Thyroid gland (tissue), 4 donors: ENCODE results near the gene COX10. TPM values are rescaled to one million over a fixed set of nuclear protein-coding genes. Genes with fewer than 3 reads are reported as not detected.

Experiments
- DNase-seq, 2 donors: peaks; one replicate each; pipeline ENCODE4 v3.0.0-alpha.2; 2019
- H3K27ac ChIP-seq, 3 donors: fragments of 200-600 bp; sonication (generic); 1 replicate in 2 of 3; 2 replicates in 1 of 3; pipeline ENCODE4 v1.5.1; 2016 to 2019; ENCODE audit warnings: mild to moderate bottlenecking in 1 of 3, moderate library complexity in 1 of 3
- H3K27me3 ChIP-seq: fragments of 200-600 bp; sonication (generic); one replicate; pipeline ENCODE4 v1.5.1; 2019
- H3K36me3 ChIP-seq, 2 donors: fragments of 200-600 bp; sonication (generic); one replicate each; pipeline ENCODE4 v1.5.1; 2016 to 2019
- H3K4me1 ChIP-seq, 2 donors: fragments of 200-600 bp; sonication (generic); one replicate each; pipeline ENCODE4 v1.5.1; 2017 to 2019
- H3K4me3 ChIP-seq, 3 donors: fragments of 200-600 bp; sonication (generic); replicated peaks in 1 of 3; 1 replicate in 2 of 3; 2 replicates in 1 of 3; pipeline ENCODE4 v1.5.1; 2016; ENCODE audit warnings: mild to moderate bottlenecking in 1 of 3
- H3K9me3 ChIP-seq: fragments of 200-600 bp; sonication (generic); one replicate; pipeline ENCODE4 v1.5.1; 2017
- POLR2A ChIP-seq, 2 donors: fragments of 450-650 bp; IDR thresholded peaks; one replicate each; pipeline ENCODE4 v1.6.1; 2017; ENCODE audit warnings: antibody characterized with exemption in 2 of 2, mild to moderate bottlenecking in 2 of 2, moderate library complexity in 1 of 2
- WGBS, 2 donors: methylation state at CpG; one replicate each; pipeline ENCODE4 v1.1.5; 2017; 5-methylcytosine and 5-hydroxymethylcytosine counted together
- intact Hi-C: fragments of 100-400 bp; cut with DNase I; formaldehyde crosslinking; loops from one replicate; pipeline ENCODE4 v1.15.1; 2023
- total RNA-seq, 4 donors: library from RNA; depleted of rRNA; stranded (reverse); fragments of >200 nt; gene quantifications; one replicate each; pipeline ENCODE4 v1.2.3, GENCODE V29; 2016
- TF ChIP-seq, protein P1 (sequence below), 6 experiments: fragments of 200-600 bp in 3 of 6; fragments of 450-650 bp in 3 of 6; sonication (generic) in 3 of 6; IDR thresholded peaks; one replicate each; pipeline ENCODE4 v1.5.1; 2016 to 2019; ENCODE audit warnings: antibody characterized with exemption in 6 of 6, mild to moderate bottlenecking in 2 of 6, inconsistent platforms in 1 of 6, moderate library complexity in 1 of 6

The COX10 gene
- total RNA-seq, 4 donors from 2014 or later = 33.1 to 43.5 (median 34.5) TPM

DNA sequence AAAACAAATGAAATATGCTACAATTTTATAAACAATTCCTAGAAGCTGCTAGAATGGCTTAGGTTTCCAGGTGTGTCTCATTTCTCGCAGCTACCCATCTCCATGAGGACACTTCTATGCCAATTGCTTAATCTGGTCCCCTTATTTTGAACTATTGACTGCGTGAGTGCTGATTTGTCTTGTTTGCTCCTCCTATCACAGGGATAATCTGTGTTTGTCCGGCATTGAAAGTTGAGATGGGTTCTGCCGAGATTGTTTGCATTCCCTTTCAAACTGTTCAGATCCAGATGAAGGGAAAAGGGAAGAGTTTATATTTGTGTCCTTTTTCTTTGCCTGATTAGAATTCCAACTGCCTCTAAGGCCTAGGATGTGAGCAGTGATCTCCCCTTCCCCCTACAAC, 21.7 kb upstream of the COX10 start:
- TF ChIP-seq, protein P1, sequence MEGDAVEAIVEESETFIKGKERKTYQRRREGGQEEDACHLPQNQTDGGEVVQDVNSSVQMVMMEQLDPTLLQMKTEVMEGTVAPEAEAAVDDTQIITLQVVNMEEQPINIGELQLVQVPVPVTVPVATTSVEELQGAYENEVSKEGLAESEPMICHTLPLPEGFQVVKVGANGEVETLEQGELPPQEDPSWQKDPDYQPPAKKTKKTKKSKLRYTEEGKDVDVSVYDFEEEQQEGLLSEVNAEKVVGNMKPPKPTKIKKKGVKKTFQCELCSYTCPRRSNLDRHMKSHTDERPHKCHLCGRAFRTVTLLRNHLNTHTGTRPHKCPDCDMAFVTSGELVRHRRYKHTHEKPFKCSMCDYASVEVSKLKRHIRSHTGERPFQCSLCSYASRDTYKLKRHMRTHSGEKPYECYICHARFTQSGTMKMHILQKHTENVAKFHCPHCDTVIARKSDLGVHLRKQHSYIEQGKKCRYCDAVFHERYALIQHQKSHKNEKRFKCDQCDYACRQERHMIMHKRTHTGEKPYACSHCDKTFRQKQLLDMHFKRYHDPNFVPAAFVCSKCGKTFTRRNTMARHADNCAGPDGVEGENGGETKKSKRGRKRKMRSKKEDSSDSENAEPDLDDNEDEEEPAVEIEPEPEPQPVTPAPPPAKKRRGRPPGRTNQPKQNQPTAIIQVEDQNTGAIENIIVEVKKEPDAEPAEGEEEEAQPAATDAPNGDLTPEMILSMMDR (IDR thresholded peaks at IDR 0.05) = no peak
- TF ChIP-seq POLR2A (IDR thresholded peaks at IDR 0.05) = no peak
- H3K9me3 ChIP-seq = no peaks in the 10 kb centered on the region
- intact Hi-C loops = no loop called here
- no peak overlapping the region for H3K4me3 ChIP-seq
- H3K27ac ChIP-seq = no peak overlapping the region
- 78 to 83% methylated on average over 4 of the region's 4 CpGs for WGBS, 2 donors
- no peaks in the 10 kb centered on the region for H3K36me3 ChIP-seq
- DNase-seq = no peak
- no peaks in the 10 kb centered on the region for H3K27me3 ChIP-seq
- no peaks in the 10 kb centered on the region for H3K4me1 ChIP-seq

DNA sequence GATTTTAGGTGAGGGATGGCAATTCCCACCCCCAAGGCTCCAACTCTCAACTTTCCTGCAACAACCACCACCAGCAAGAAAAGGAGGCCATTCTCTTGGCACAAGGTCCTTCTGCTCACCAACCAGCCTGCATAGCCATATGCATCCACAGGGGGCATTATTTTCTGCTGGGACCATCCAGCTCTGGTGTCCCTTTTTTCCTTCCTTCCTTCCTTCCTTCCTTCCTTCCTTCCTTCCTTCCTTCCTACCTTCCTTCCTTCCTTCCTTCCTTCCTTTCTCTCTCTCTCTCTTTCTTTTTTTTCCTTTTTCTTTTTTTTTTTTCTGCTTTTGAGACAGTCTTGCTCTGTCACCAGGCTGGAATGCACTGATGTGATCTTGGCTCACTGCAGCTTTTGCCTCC, 21.1 kb upstream of the COX10 start:
- H3K36me3 ChIP-seq = no peaks in the 10 kb centered on the region
- H3K4me1 ChIP-seq = no peaks in the 10 kb centered on the region
- H3K9me3 ChIP-seq = no peaks in the 10 kb centered on the region
- H3K27me3 ChIP-seq = no peaks in the 10 kb centered on the region
- intact Hi-C loops = no loop called here
- DNase-seq = no peak
- no peak overlapping the region for H3K27ac ChIP-seq
- TF ChIP-seq, protein P1 (IDR thresholded peaks at IDR 0.05) = peak in 2 of 6 experiments; percentile 13 to 21
- no peak for TF ChIP-seq POLR2A (IDR thresholded peaks at IDR 0.05)
- H3K4me3 ChIP-seq = no peak overlapping the region

DNA sequence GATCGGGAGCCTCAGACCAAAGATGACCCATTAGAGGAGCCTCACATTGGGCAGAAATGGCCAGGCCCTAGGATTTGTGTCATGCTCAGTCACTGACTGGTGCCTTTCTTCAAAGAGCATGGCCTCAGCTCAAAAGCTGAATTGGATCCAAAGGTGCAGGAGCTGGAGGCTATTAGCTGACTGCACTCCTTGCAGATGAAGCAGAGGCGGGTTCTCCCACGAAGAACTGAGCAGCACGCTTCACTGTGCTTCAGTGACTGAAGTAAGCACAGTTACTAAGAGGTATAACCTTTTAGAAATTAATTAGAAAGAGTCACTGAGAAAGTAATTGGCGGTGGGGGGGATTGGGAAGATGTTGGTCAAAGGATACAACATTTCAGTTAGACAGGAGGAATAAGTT, 18.7 kb upstream of the COX10 start:
- intact Hi-C loops = no loop called here
- Histone ChIP-seq H3K27me3 (no peaks in the 10 kb centered on the region), H3K27ac (no peak overlapping the region), H3K4me1 (no peaks in the 10 kb centered on the region), H3K9me3 (no peaks in the 10 kb centered on the region), H3K4me3 (no peak overlapping the region), H3K36me3 (no peaks in the 10 kb centered on the region)
- WGBS, 2 donors = 94 to 98% methylated on average over 5 of the region's 5 CpGs
- no peak for DNase-seq
- no peak for TF ChIP-seq POLR2A (IDR thresholded peaks at IDR 0.05)
- TF ChIP-seq, protein P1 (IDR thresholded peaks at IDR 0.05) = no peak

DNA sequence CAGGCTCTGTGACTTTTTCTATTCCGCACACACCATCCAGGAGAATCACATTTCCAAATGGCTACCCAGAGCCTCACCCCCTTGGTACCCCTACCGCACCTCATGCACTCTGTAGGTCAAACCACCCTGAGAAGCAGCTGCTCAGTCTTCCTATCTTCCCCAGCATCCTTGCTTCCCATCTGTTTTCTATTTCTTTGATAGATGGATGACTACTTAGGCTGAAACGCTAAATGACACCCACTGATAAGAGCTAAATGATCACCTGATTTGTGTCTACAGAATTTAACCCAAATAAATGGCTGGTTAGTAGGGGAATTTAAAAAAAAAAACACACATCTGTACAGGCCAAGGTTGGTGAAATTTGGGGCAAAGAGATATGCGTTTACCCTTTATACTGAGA, 17.6 kb upstream of the COX10 start:
- no peaks in the 10 kb centered on the region for H3K4me1 ChIP-seq
- no peak for TF ChIP-seq POLR2A (IDR thresholded peaks at IDR 0.05)
- TF ChIP-seq, protein P1 (IDR thresholded peaks at IDR 0.05) = no peak
- H3K27ac ChIP-seq = no peak overlapping the region
- no peaks in the 10 kb centered on the region for H3K9me3 ChIP-seq
- H3K36me3 ChIP-seq = no peaks in the 10 kb centered on the region
- WGBS, 2 donors = 90 to 92% methylated on average over 4 of the region's 4 CpGs
- intact Hi-C loops = no loop called here
- no peak for DNase-seq
- no peak overlapping the region for H3K4me3 ChIP-seq
- H3K27me3 ChIP-seq = no peaks in the 10 kb centered on the region

DNA sequence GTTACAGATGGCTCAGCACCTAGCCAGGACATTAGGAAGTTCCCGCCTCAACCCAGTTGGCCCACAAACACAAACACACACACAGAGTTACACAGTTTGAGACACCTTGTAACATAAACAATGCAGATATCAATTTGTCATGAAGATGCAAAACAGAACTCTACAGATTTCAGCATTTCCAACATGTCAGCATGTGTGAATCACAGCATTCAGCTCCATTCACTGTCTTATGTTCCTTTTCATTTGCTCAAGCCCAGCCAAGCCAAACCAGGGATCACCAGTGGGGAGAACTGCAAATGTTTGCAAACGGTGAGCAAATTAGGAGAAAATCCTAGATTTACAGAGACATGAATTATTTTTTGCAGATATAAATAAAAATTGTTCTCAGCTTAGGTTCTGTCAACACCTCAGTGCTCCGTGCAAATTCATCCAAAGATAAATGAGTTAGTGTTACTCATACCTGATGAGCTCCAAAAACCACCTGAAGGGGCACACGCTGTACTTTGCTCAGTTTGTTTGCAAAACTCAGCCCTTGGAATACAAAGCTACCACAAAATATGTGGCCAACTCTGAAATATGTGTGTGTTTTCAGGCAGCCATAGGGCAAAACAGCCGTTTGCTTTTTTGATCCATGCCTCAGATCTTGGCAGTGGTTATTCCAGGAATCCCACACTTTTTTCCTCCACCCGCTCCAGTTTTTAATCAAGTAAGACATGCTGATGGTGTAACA, 16.3 kb upstream of the COX10 start:
- TF ChIP-seq POLR2A (IDR thresholded peaks at IDR 0.05) = no peak
- TF ChIP-seq, protein P1 (IDR thresholded peaks at IDR 0.05) = no peak
- H3K27me3 ChIP-seq = no peaks in the 10 kb centered on the region
- H3K36me3 ChIP-seq = no peaks in the 10 kb centered on the region
- no peaks in the 10 kb centered on the region for H3K9me3 ChIP-seq
- no peaks in the 10 kb centered on the region for H3K4me1 ChIP-seq
- intact Hi-C loops = no loop called here
- H3K4me3 ChIP-seq = no peak overlapping the region
- H3K27ac ChIP-seq = no peak overlapping the region
- no peak for DNase-seq
- WGBS, 2 donors = 86 to 89% methylated on average over 6 of the region's 6 CpGs
